ENCODE measurements around the gene SSH2. TPM values are rescaled to one million over a fixed set of nuclear protein-coding genes. Genes with fewer than 3 reads are reported as not detected.
A peak's percentile ranks its signal among the peaks of the same experiment; 100 is the strongest.
"Not testable (repeated sequence)": the region's sequence is repeated elsewhere in the genome, so short reads cannot be mapped to it uniquely, and the experiment has no call there.

Gene SSH2
- total and polyA plus RNA-seq, 7 donors: 18.3 to 35.1 (median 26.5) TPM

DNA sequence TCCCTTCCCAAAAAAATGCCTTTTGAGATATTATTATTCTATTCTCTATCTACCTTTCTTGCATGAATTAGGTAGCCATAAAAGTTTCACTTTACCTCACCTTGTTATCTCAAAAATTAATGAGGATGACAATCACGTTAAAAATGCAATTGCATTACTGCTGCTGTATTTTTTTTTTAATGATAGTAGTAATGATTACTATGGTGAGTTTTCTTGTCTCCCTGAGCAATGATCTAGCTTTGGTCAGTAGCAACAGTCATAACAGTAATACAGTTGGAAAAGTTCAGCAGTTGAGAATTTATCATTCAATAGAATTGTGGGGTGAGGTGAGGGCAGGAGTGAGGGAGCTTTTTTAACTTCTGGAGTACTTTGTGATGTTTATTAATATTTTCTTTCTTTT lies 11.3 kb upstream of the SSH2 start, which contains the start of gene EFCAB5:
Gene EFCAB5, plus strand, starts transcription at position 301 of the 400 bp plus-strand sequence. CDS start 163 bp downstream, outside the sequence.
- no peak within 1 kb of the TSS for H3K4me3 ChIP-seq
- no peaks in the 10 kb centered on the region for H3K36me3 ChIP-seq
- 64 to 84% methylated on average over 1 of the region's 1 CpG for WGBS, 2 donors
- no peak within 1 kb of the TSS for H3K27ac ChIP-seq
- H3K27me3 ChIP-seq: no peaks in the 10 kb centered on the region
- no peak for DNase-seq
- no peak for TF ChIP-seq CTCF (IDR thresholded peaks at IDR 0.05)
- intact Hi-C loops (cut with DNase I): no loop called here
- no peaks in the 10 kb centered on the region for H3K4me1 ChIP-seq
- H3K9me3 ChIP-seq: no peaks in the 10 kb centered on the region

GRCh38 chr17:29936724-29937123 lies 6.7 kb upstream of the SSH2 start:
- intact Hi-C loops (cut with DNase I): loop anchor here (10.0 kb wide), 1 partner anchor 312 kb away; the partner anchor contains the start of gene CORO6
- 63 to 76% methylated on average over 2 of the region's 2 CpGs for whole genome bisulfite sequencing, 2 donors
- Histone ChIP-seq H3K4me1 (peaks cover 0 to under 1% (median under 1%) of the 10 kb centered on the region in 4 donors), H3K36me3 (no peaks in the 10 kb centered on the region), H3K27me3 (no peaks in the 10 kb centered on the region), H3K4me3 (no peak overlapping the region), H3K9me3 (no peaks in the 10 kb centered on the region), H3K27ac (no peak overlapping the region)
- DNase-seq: no peak
- TF ChIP-seq POLR2AphosphoS5 (IDR thresholded peaks at IDR 0.05): no peak
- TF ChIP-seq CTCF (IDR thresholded peaks at IDR 0.05): no peak
- TF ChIP-seq POLR2A (IDR thresholded peaks at IDR 0.05): no peak
- TF ChIP-seq EP300 (IDR thresholded peaks at IDR 0.05): no peak

DNA sequence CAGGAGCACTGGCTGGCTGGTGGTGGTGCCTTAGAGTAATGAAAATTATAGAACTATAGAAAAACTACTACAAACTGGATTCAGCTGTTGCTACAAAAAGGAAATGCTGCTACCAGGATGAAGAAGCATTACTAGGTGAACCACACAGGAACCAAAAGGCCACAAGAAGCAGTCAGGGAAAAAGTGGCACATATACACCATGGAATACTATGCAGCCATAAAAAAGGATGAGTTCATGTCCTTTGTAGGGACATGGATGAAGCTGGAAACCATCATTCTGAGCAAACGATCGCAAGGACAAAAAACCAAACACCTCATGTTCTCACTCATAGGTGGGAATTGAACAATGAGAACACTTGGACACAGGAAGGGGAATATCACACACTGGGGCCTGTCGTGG lies 5.9 kb upstream of the SSH2 start:
- H3K27me3 ChIP-seq, H3K36me3 ChIP-seq, H3K27ac ChIP-seq, H3K4me1 ChIP-seq, DNase-seq, H3K9me3 ChIP-seq, H3K4me3 ChIP-seq: not testable (repeated sequence)
- intact Hi-C loops (cut with DNase I): loop anchor here (10.0 kb wide), 1 partner anchor 311 kb away; the partner anchor contains the start of gene CORO6
- WGBS, 2 donors: 83 to 99% methylated on average over 3 of the region's 3 CpGs

DNA sequence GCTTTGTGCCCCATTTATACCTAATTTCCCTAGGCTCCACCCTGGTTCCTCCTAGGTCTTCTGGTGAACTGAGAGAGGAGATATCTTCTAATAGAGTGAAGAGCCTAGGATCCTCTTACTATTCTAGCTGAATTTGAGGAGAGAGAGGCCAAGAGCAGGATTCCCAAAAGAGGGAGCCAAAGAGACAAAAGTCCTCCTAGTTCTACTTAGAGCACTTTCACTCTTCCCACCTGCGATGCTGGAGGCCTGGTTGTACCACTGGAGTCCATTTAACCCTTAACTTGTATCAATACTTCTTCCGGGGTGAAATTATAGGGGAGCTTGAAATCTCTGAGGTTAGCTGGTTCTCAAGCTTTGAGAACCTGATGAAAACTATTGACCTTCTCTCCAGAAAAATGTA lies 3.4 kb upstream of the SSH2 start:
- H3K4me1 ChIP-seq: peaks cover 0 to 20% (median 18%) of the 10 kb centered on the region in 4 donors
- no peaks in the 10 kb centered on the region for H3K36me3 ChIP-seq
- intact Hi-C loops (cut with DNase I): loop anchor here (10.0 kb wide), 1 partner anchor 309 kb away; the partner anchor contains the start of gene CORO6
- no peak for TF ChIP-seq POLR2A (IDR thresholded peaks at IDR 0.05)
- TF ChIP-seq CTCF (IDR thresholded peaks at IDR 0.05): peak in 1 of 4 experiments; percentile 12
- WGBS, 2 donors: 25 to 46% methylated on average over 2 of the region's 2 CpGs
- no peak overlapping the region for H3K27ac ChIP-seq
- H3K27me3 ChIP-seq: no peaks in the 10 kb centered on the region
- no peaks in the 10 kb centered on the region for H3K9me3 ChIP-seq
- no peak overlapping the region for H3K4me3 ChIP-seq
- no peak for DNase-seq

GRCh38 chr17:29931231-29931932 lies 1.4 kb upstream of the SSH2 start:
- H3K4me1 ChIP-seq: peaks cover 0 to 31% (median 25%) of the 10 kb centered on the region in 4 donors
- H3K27ac ChIP-seq: peak overlapping the region in 3 of 4 donors; percentile 96 to 97 (median 96)
- 0 to 1% methylated on average over 3 of the region's 3 CpGs for WGBS, 2 donors
- intact Hi-C loops (cut with DNase I): loop anchor here (1.0 to 10.0 kb wide), 2 partner anchors 124 to 307 kb away; partner anchors contain the start of gene CORO6
- H3K27me3 ChIP-seq: no peaks in the 10 kb centered on the region
- no peaks in the 10 kb centered on the region for H3K36me3 ChIP-seq
- H3K4me3 ChIP-seq: peak overlapping the region in 3 of 4 donors; percentile 94 to 100 (median 97)
- TF ChIP-seq POLR2A (IDR thresholded peaks at IDR 0.05) (no peak), CTCF (IDR thresholded peaks at IDR 0.05) (peak; percentile 54 to 82 (median 82)), EP300 (IDR thresholded peaks at IDR 0.05) (no peak)
- peak; percentile 81 for DNase-seq
- no peaks in the 10 kb centered on the region for H3K9me3 ChIP-seq
